ENCODE data around the gene ZNF556. TPM values are rescaled to one million over a fixed set of nuclear protein-coding genes. Genes with fewer than 3 reads are reported as not detected.

The ZNF556 gene
- total RNA-seq, 1 experiment from 2014 or later, result not detected

- Mint-ChIP-seq H3K36me3 (ENCODE audit: insufficient read depth, unreplicated experiment) (peaks cover 23% of the 10 kb centered on the region), H3K4me3 (ENCODE audit: unreplicated experiment) (no peak overlapping the region), H3K4me1 (ENCODE audit: insufficient read depth, unreplicated experiment) (peaks cover 6% of the 10 kb centered on the region), H3K9me3 (ENCODE audit: unreplicated experiment) (peaks cover 16% of the 10 kb centered on the region), H3K27me3 (ENCODE audit: insufficient read depth, unreplicated experiment) (no peaks in the 10 kb centered on the region), H3K27ac (ENCODE audit: low read depth, unreplicated experiment) (no peak overlapping the region)
- ChIA-PET CTCF (no interaction called here), POLR2A (interaction anchor here (0.5 kb wide), 1 partner anchor 153 kb away, joined by 3 read pairs; no protein-coding TSS in a partner anchor)
- intact Hi-C loops (cut with micrococcal nuclease), result no loop called here
- no peak for TF ChIP-seq CTCF (IDR thresholded peaks at IDR 0.05; ENCODE audit: unreplicated experiment)
- DNase-seq (ENCODE audit: unreplicated experiment), result no peak
- BruUV-seq (replicated peaks), result no TSS peak
These were observed 20.8 kb upstream of the ZNF556 start for GRCh38 chr19:2846180-2846894.

GRCh38 chr19:2847507-2847906 is 19.6 kb upstream of the ZNF556 start:
- Mint-ChIP-seq H3K9me3 (ENCODE audit: unreplicated experiment) (peaks cover 18% of the 10 kb centered on the region), H3K4me1 (ENCODE audit: insufficient read depth, unreplicated experiment) (peaks cover 2% of the 10 kb centered on the region), H3K27me3 (ENCODE audit: insufficient read depth, unreplicated experiment) (no peaks in the 10 kb centered on the region), H3K36me3 (ENCODE audit: insufficient read depth, unreplicated experiment) (peaks cover 35% of the 10 kb centered on the region), H3K4me3 (ENCODE audit: unreplicated experiment) (no peak overlapping the region), H3K27ac (ENCODE audit: low read depth, unreplicated experiment) (no peak overlapping the region)
- DNase-seq (ENCODE audit: unreplicated experiment), result no peak
- BruUV-seq (replicated peaks), result no TSS peak
- ChIA-PET CTCF (interaction anchor here (0.7 kb wide), 2 partner anchors 40 to 265 kb away, joined by 3 read pairs; no protein-coding TSS in a partner anchor), POLR2A (no interaction called here)
- intact Hi-C loops (cut with micrococcal nuclease), result no loop called here
- TF ChIP-seq CTCF (IDR thresholded peaks at IDR 0.05; ENCODE audit: unreplicated experiment), result no peak

- no TSS peak for BruUV-seq (replicated peaks)
- POLR2A ChIA-PET, result no interaction called here
- intact Hi-C loops (cut with micrococcal nuclease), result no loop called here
These were observed 18.5 kb upstream of the ZNF556 start for GRCh38 chr19:2848616-2849015.

More at GRCh38 chr19:2848616-2849015, 18.5 kb upstream of the ZNF556 start:
- CTCF ChIA-PET, result interaction anchor here (0.7 kb wide), 1 partner anchor 39 kb away, joined by 3 read pairs; no protein-coding TSS in a partner anchor
- Mint-ChIP-seq H3K4me1 (ENCODE audit: insufficient read depth, unreplicated experiment) (no peaks in the 10 kb centered on the region), H3K27ac (ENCODE audit: low read depth, unreplicated experiment) (no peak overlapping the region), H3K9me3 (ENCODE audit: unreplicated experiment) (peaks cover 29% of the 10 kb centered on the region), H3K36me3 (ENCODE audit: insufficient read depth, unreplicated experiment) (peaks cover 42% of the 10 kb centered on the region), H3K27me3 (ENCODE audit: insufficient read depth, unreplicated experiment) (no peaks in the 10 kb centered on the region), H3K4me3 (ENCODE audit: unreplicated experiment) (no peak overlapping the region)
- no peak for TF ChIP-seq CTCF (IDR thresholded peaks at IDR 0.05; ENCODE audit: unreplicated experiment)
- DNase-seq (ENCODE audit: unreplicated experiment), result no peak

Measured in MCF 10A (cell line).